ENCODE data around the gene ADAMTS17. TPM values are rescaled to one million over a fixed set of nuclear protein-coding genes. Genes with fewer than 3 reads are reported as not detected.
"Not testable (repeated sequence)": the region's sequence is repeated elsewhere in the genome, so short reads cannot be mapped to it uniquely, and the experiment has no call there.

Gene ADAMTS17
- total and polyA plus RNA-seq, 8 donors, result 4.2 to 16.4 (median 10.8) TPM

GRCh38 chr15:100341239-100341749, 481 bp downstream of the ADAMTS17 start:
- 0 to 1% methylated on average over 46 to 95 of the region's 95 CpGs for WGBS, 2 donors
- Histone ChIP-seq H3K27ac (peak overlapping the region; percentile 62 to 87 (median 72)), H3K4me1 (peaks cover 0 to 8% (median 0%) of the 10 kb centered on the region in 3 donors), H3K36me3 (no peaks in the 10 kb centered on the region), H3K9me3 (no peaks in the 10 kb centered on the region), H3K27me3 (no peaks in the 10 kb centered on the region), H3K4me3 (peak overlapping the region; percentile 64 to 88 (median 81))
- peak in 2 of 4 donors; percentile 20 to 37 for ATAC-seq
- no peak for FAIRE-seq
- peak in 4 of 6 donors; percentile 26 to 72 (median 48) for DNase-seq
- intact Hi-C loops (cut with DNase I), result loop anchor here in 1 of 3 donors (10.0 kb wide), 1 partner anchor 234 kb away; no protein-coding TSS in a partner anchor
- no peak for TF ChIP-seq CTCF (IDR thresholded peaks at IDR 0.05)

- ATAC-seq, result peak in 1 of 4 donors; percentile 10
Observed at GRCh38 chr15:100340721-100341238, 995 bp downstream of the ADAMTS17 start.

GRCh38 chr15:100339999-100340398, 1.8 kb downstream of the ADAMTS17 start:
- Histone ChIP-seq H3K4me3 (peak overlapping the region in 1 of 4 donors; percentile 88), H3K4me1 (peaks cover 0 to 8% (median 0%) of the 10 kb centered on the region in 3 donors), H3K9me3 (no peaks in the 10 kb centered on the region), H3K27ac (no peak overlapping the region), H3K27me3 (no peaks in the 10 kb centered on the region), H3K36me3 (no peaks in the 10 kb centered on the region)
- no peak for TF ChIP-seq CTCF (IDR thresholded peaks at IDR 0.05)
- no peak for ATAC-seq
- WGBS, 2 donors, result 61% methylated on average over 12 of the region's 12 CpGs
- FAIRE-seq, result no peak
- intact Hi-C loops (cut with DNase I), result loop anchor here in 2 of 3 donors (10.0 kb wide), 2 partner anchors 235 to 405 kb away; no protein-coding TSS in a partner anchor
- peak in 3 of 6 donors; percentile 24 to 41 (median 39) for DNase-seq

More at GRCh38 chr15:100340721-100341238, 995 bp downstream of the ADAMTS17 start:
- no peaks in the 10 kb centered on the region for H3K27me3 ChIP-seq
- 8 to 9% methylated on average over 23 to 56 of the region's 56 CpGs for WGBS, 2 donors
- TF ChIP-seq CTCF (IDR thresholded peaks at IDR 0.05), result no peak
- FAIRE-seq (no peak), DNase-seq (peak in 5 of 6 donors; percentile 21 to 81 (median 57))
- no peak overlapping the region for H3K27ac ChIP-seq
- no peaks in the 10 kb centered on the region for H3K9me3 ChIP-seq
- H3K4me1 ChIP-seq, result peaks cover 0 to 8% (median 0%) of the 10 kb centered on the region in 3 donors
- H3K4me3 ChIP-seq, result peak overlapping the region; percentile 33 to 88 (median 81)
- intact Hi-C loops (cut with DNase I), result loop anchor here in 1 of 3 donors (10.0 kb wide), 1 partner anchor 234 kb away; no protein-coding TSS in a partner anchor
- H3K36me3 ChIP-seq, result no peaks in the 10 kb centered on the region

- not testable (repeated sequence) for FAIRE-seq, DNase-seq, H3K27me3 ChIP-seq, H3K9me3 ChIP-seq, ATAC-seq, H3K4me3 ChIP-seq, H3K36me3 ChIP-seq, H3K27ac ChIP-seq, H3K4me1 ChIP-seq
- intact Hi-C loops (cut with DNase I), result loop anchor here in 2 of 3 donors (10.0 kb wide), 1 partner anchor 405 kb away; no protein-coding TSS in a partner anchor
- WGBS, 2 donors, result 73 to 82% methylated on average over 5 to 7 of the region's 7 CpGs
Observed at GRCh38 chr15:100339451-100339850, 2.3 kb downstream of the ADAMTS17 start.

- ATAC-seq, result peak; percentile 46 to 76 (median 67)
- intact Hi-C loops (cut with DNase I), result loop anchor here in 2 of 3 donors (10.0 kb wide), 1 partner anchor 404 kb away; no protein-coding TSS in a partner anchor
- peak; percentile 57 to 79 (median 66) for TF ChIP-seq CTCF (IDR thresholded peaks at IDR 0.05)
- FAIRE-seq, result no peak
- Histone ChIP-seq H3K27me3 (no peaks in the 10 kb centered on the region), H3K4me1 (peaks cover 0 to 8% (median 0%) of the 10 kb centered on the region in 3 donors), H3K36me3 (no peaks in the 10 kb centered on the region), H3K27ac (no peak overlapping the region), H3K4me3 (no peak overlapping the region), H3K9me3 (no peaks in the 10 kb centered on the region)
- WGBS, 2 donors, result 13 to 14% methylated on average over 10 of the region's 10 CpGs
- peak in 4 of 6 donors; percentile 57 to 76 (median 62) for DNase-seq
Observed at GRCh38 chr15:100338971-100339444, 2.8 kb downstream of the ADAMTS17 start.
